HepG2 (cell line): ENCODE results near the gene LONP1. TPM values are rescaled to one million over a fixed set of nuclear protein-coding genes. Genes with fewer than 3 reads are reported as not detected.

Source experiments
- ATAC-seq: fragments of 200-7000 bp; cut with Tn5 transposase; 3 replicates; pipeline ENCODE4 v1.9.1; 2020; ENCODE audit warnings: mild to moderate bottlenecking, moderate library complexity
- BruUV-seq: library from RNA; stranded (reverse); fragments of 400-500 nt; replicated peaks from 2 replicates; lab custom pipeline; 2021; lab: Mats Ljungman, UMichigan
- CTCF ChIA-PET: fragments of 300-600 bp; formaldehyde crosslinking; extraction: SDS; loops from one replicate; lab custom pipeline; 2021; ENCODE audit warnings: low total read pairs, inconsistent platforms, low intra/inter-chr PET ratio; lab: Yijun Ruan, JAX
- POLR2A ChIA-PET: fragments of 350-600 bp; sonication (Branson Sonifier 250); formaldehyde crosslinking; loops from one replicate; lab custom pipeline; 2020; ENCODE audit warnings: antibody characterized with exemption, inconsistent platforms; lab: Yijun Ruan, JAX
- DNase-seq: peaks from one replicate; pipeline ENCODE4 v3.0.0-alpha.2; 2015; ENCODE audit warnings: low spot score
- FAIRE-seq: peaks from 3 replicates; lab custom pipeline; 2011; peaks lifted over from hg19 to GRCh38; lab: Jason Lieb, UNC
- H2AFZ ChIP-seq: one replicate; pipeline ENCODE4 v1.6.1; 2011; ENCODE audit warnings: low read length, inconsistent platforms
- H3K27ac ChIP-seq: fragments of 300-600 bp; 3 replicates; pipeline ENCODE4 v1.8.0; 2011; ENCODE audit warnings: mixed run types, mild to moderate bottlenecking, mixed read lengths, low read length, inconsistent platforms; ENCODE audit not compliant: insufficient read depth; ENCODE audit errors: extremely low read length
- H3K27me3 ChIP-seq, 2 experiments: fragments of 200-600 bp in 1 of 2; 2 replicates in 1 of 2; 3 replicates in 1 of 2; pipeline versions ENCODE4 v1.6.0 to v1.8.0; 2011; ENCODE audit warnings: low read length in 2 of 2, mild to moderate bottlenecking in 2 of 2, moderate library complexity in 2 of 2, inconsistent platforms in 1 of 2; ENCODE audit not compliant: insufficient read depth in 2 of 2, control insufficient read depth in 1 of 2
- H3K36me3 ChIP-seq, 2 experiments: fragments of 200-600 bp in 1 of 2; replicated peaks in 1 of 2; 2 replicates in 1 of 2; 3 replicates in 1 of 2; pipeline versions ENCODE4 v1.5.1 to v1.8.0; 2011; ENCODE audit warnings: low read length in 2 of 2, inconsistent platforms in 1 of 2; ENCODE audit not compliant: insufficient read depth in 2 of 2, control insufficient read depth in 1 of 2
- H3K4me1 ChIP-seq: 2 replicates; pipeline ENCODE4 v1.5.1; 2012; ENCODE audit warnings: low read length, inconsistent platforms; ENCODE audit not compliant: insufficient read depth
- H3K4me2 ChIP-seq: 2 replicates; pipeline ENCODE4 v1.6.0; 2011; ENCODE audit warnings: low read depth, low read length, inconsistent platforms
- H3K4me3 ChIP-seq, 3 experiments: fragments of 200-600 bp in 1 of 3; sonication (generic), shearing (Covaris generic) in 1 of 3; replicated peaks in 1 of 3; 2 replicates each; pipeline ENCODE4 v1.5.1; 2011 to 2016; ENCODE audit warnings: low read length in 3 of 3, inconsistent platforms in 2 of 3, low read depth in 2 of 3, mild to moderate bottlenecking in 2 of 3, control low read depth in 1 of 3, mixed read lengths in 1 of 3; ENCODE audit not compliant: insufficient read depth in 1 of 3
- H3K79me2 ChIP-seq: one replicate; pipeline ENCODE4 v1.6.1; 2011; ENCODE audit warnings: low read length, inconsistent platforms; ENCODE audit not compliant: insufficient read depth
- H3K9ac ChIP-seq: 2 replicates; pipeline ENCODE4 v1.6.0; 2011; ENCODE audit warnings: mild to moderate bottlenecking, low read depth, low read length, inconsistent platforms; ENCODE audit not compliant: insufficient read depth
- H3K9me3 ChIP-seq: 2 replicates; pipeline ENCODE4 v1.5.1; 2012; ENCODE audit warnings: mild to moderate bottlenecking, low read length
- H4K20me1 ChIP-seq: 2 replicates; pipeline ENCODE4 v1.6.0; 2011; ENCODE audit warnings: inconsistent platforms, mild to moderate bottlenecking, low read length, moderate library complexity; ENCODE audit not compliant: insufficient read depth
- ARID2 ChIP-seq: sonication (generic); formaldehyde crosslinking; IDR thresholded peaks from 2 replicates; pipeline ENCODE4 v1.8.1; 2022; ENCODE audit warnings: mild to moderate bottlenecking, missing genetic modification reagents, borderline replicate concordance
- ARID4A ChIP-seq: sonication (generic); formaldehyde crosslinking; IDR thresholded peaks from 2 replicates; pipeline ENCODE4 v1.5.0; 2020; ENCODE audit warnings: mild to moderate bottlenecking, missing genetic modification reagents, borderline replicate concordance
- ARNTL ChIP-seq: sonication (generic); formaldehyde crosslinking; IDR thresholded peaks from 2 replicates; pipeline ENCODE4 v1.4.0; 2020; ENCODE audit warnings: mild to moderate bottlenecking, missing genetic modification reagents
- CBX5 ChIP-seq: sonication (generic); formaldehyde crosslinking; IDR thresholded peaks from 2 replicates; pipeline ENCODE4 v1.4.0; 2020; ENCODE audit warnings: missing genetic modification reagents, borderline replicate concordance
- DMTF1 ChIP-seq: sonication (generic); formaldehyde crosslinking; IDR thresholded peaks from 2 replicates; pipeline ENCODE4 v1.4.0; 2020; ENCODE audit warnings: mild to moderate bottlenecking, missing genetic modification reagents
- HNRNPUL1 ChIP-seq: fragments of 200-400 bp; formaldehyde crosslinking; IDR thresholded peaks from 2 replicates; pipeline ENCODE4 v1.6.1; 2017; ENCODE audit warnings: low read depth, mild to moderate bottlenecking, low read length, moderate library complexity
- KLF12 ChIP-seq: sonication (generic); formaldehyde crosslinking; IDR thresholded peaks from 2 replicates; pipeline ENCODE4 v1.4.0; 2020; ENCODE audit warnings: missing genetic modification reagents, borderline replicate concordance
- NFE2L2 ChIP-seq: fragments of 150-350 bp; IDR thresholded peaks from 2 replicates; pipeline ENCODE4 v1.6.1; 2014; ENCODE audit warnings: low read length
- SRF ChIP-seq: IDR thresholded peaks from 2 replicates; pipeline ENCODE4 v1.6.1; 2011; ENCODE audit warnings: mild to moderate bottlenecking, low read depth, low read length, moderate library complexity
- TCF7L2 ChIP-seq: IDR thresholded peaks from 2 replicates; pipeline ENCODE4 v1.6.1; 2011; ENCODE audit warnings: mild to moderate bottlenecking, low read depth, low read length, moderate library complexity
- ZNF34 ChIP-seq: sonication (generic); formaldehyde crosslinking; IDR thresholded peaks from 2 replicates; pipeline ENCODE4 v1.4.0; 2020; ENCODE audit warnings: mild to moderate bottlenecking, missing genetic modification reagents, borderline replicate concordance
- ZNF513 ChIP-seq: sonication (generic); formaldehyde crosslinking; conservative IDR thresholded peaks from 2 replicates; pipeline ENCODE4 v1.5.0; 2020; ENCODE audit warnings: missing genetic modification reagents
- ZNF562 ChIP-seq: sonication (generic); formaldehyde crosslinking; IDR thresholded peaks from 2 replicates; pipeline ENCODE4 v1.8.0; 2022; ENCODE audit warnings: missing genetic modification reagents, borderline replicate concordance
- ZNF605 ChIP-seq: sonication (generic); formaldehyde crosslinking; IDR thresholded peaks from 2 replicates; pipeline ENCODE4 v1.8.0; 2022; ENCODE audit warnings: mild to moderate bottlenecking, missing genetic modification reagents
- ZNF75D ChIP-seq: sonication (generic); formaldehyde crosslinking; IDR thresholded peaks from 2 replicates; pipeline ENCODE4 v1.8.1; 2023; ENCODE audit warnings: missing genetic modification reagents, mild to moderate bottlenecking, borderline replicate concordance
- WGBS: methylation state at CpG from one replicate; pipeline ENCODE4 v1.1.6; 2017; ENCODE audit warnings: low lambda C conversion rate; 5-methylcytosine and 5-hydroxymethylcytosine counted together
- in situ Hi-C: cut with HindIII; loops from 2 replicates; pipeline ENCODE4 v1.10.0; 2017; ENCODE audit warnings: low pct_unique_long_range_greater_than_20kb; ENCODE audit not compliant: extremely low pct_ligation_motif_present
- intact Hi-C: fragments of 100-400 bp; cut with micrococcal nuclease; formaldehyde crosslinking; loops from one replicate; pipeline ENCODE4 v1.10.0; 2022; ENCODE audit not compliant: unreplicated experiment
- polyA plus RNA-seq, 8 experiments: library from polyadenylated mRNA; depleted of rRNA in 3 of 8; stranded (reverse) in 7 of 8; unstranded in 1 of 8; fragments of >200 nt; fragmentation: Illumina TruSeq in 4 of 8; extraction: Trizol in 4 of 8; gene quantifications; 2 replicates each; pipeline versions ENCODE4 v1.2.1 to v1.2.3, GENCODE V29; 2011 to 2016; ENCODE audit warnings: low read depth in 4 of 8, missing spikeins in 1 of 8, mixed read lengths in 1 of 8; ENCODE audit not compliant: insufficient read depth in 1 of 8
- total RNA-seq, 5 experiments: library from RNA; depleted of rRNA; stranded (reverse); fragments of >200 nt; fragmentation: Illumina TruSeq; extraction: Trizol; gene quantifications; 2 replicates each; pipeline ENCODE4 v1.2.3, GENCODE V29; 2016; ENCODE audit warnings: low read depth in 1 of 5

Gene LONP1
- total and polyA plus RNA-seq, 2 of the 13 experiments (the other 11 are each of a cell fraction or from before 2014, with no cell fraction given), result 59.5 to 76.8 TPM

GRCh38 chr19:5690125-5690954 lies 29.6 kb downstream of the LONP1 start, which contains the start of gene RPL36:
RPL36 (plus strand) TSS chr19:5690295; CDS start chr19:5690508, 213 bp downstream.
- ATAC-seq, result peak; percentile 56
- Histone ChIP-seq H3K9ac (peak within 1 kb of the TSS; percentile 94), H3K27me3 (no peaks in the 10 kb centered on the region; a peak in 1 of 5 replicates), H3K4me1 (peaks cover 34% of the 10 kb centered on the region), H3K36me3 (peaks cover 16 to 40% of the 10 kb centered on the region in 2 experiments), H3K79me2 (peaks cover 33% of the 10 kb centered on the region), H3K4me2 (peak within 1 kb of the TSS; percentile 79), H3K4me3 (peak within 1 kb of the TSS; percentile 88 to 94 (median 89)), H3K9me3 (no peaks in the 10 kb centered on the region), H4K20me1 (peaks cover 38% of the 10 kb centered on the region), H2AFZ (no peak within 1 kb of the TSS), H3K27ac (peak within 1 kb of the TSS; percentile 92)
- ChIA-PET POLR2A (interaction anchor here (0.6 to 3.7 kb wide), 21 partner anchors 9 to 281 kb away, joined by 3 to 95 read pairs (median 5); partner anchors contain the start of genes CATSPERD, DUS3L, LONP1 and NDUFA11), CTCF (interaction anchor here (0.7 kb wide), 1 partner anchor 30 kb away, joined by 3 read pairs; the partner anchor contains the start of genes CATSPERD and LONP1)
- intact Hi-C loops (no loop called here), in situ Hi-C loops (no loop called here)
- under 1% methylated on average over 21 of the region's 73 CpGs for WGBS
- DNase-seq, result peak; percentile 92
- peak; percentile 79 for FAIRE-seq
- no TSS peak for BruUV-seq
- no peak for TF ChIP-seq SRF
- TF ChIP-seq ZNF34 (CRISPR knock-in tag), result peak; percentile 90; the same call in 1 of the 2 replicates
- no peak for TF ChIP-seq HNRNPUL1
- TF ChIP-seq ZNF75D, result no peak
- TF ChIP-seq KLF12 (CRISPR knock-in tag), result peak; percentile 82
- TF ChIP-seq ARID2 (CRISPR knock-in tag), result no peak
- TF ChIP-seq ARID4A (CRISPR knock-in tag), result peak; percentile 93
- TF ChIP-seq ZNF605 (CRISPR knock-in tag), result peak; percentile 89
- TF ChIP-seq NFE2L2, result no peak
- no peak for TF ChIP-seq DMTF1
- TF ChIP-seq ZNF562 (CRISPR knock-in tag), result no peak
- TF ChIP-seq ARNTL (CRISPR knock-in tag), result peak; percentile 43; the same call in 1 of the 2 replicates
- no peak for TF ChIP-seq TCF7L2
- no peak for TF ChIP-seq ZNF513
- TF ChIP-seq CBX5 (CRISPR knock-in tag), result peak; percentile 61; the same call in 1 of the 2 replicates
